HG02759 (cell line): Measurements from ENCODE around the gene NNT.
"Not testable (repeated sequence)": the region's sequence is repeated elsewhere in the genome, so short reads cannot be mapped to it uniquely, and the experiment has no call there.

Experiments used
- ATAC-seq: cut with Tn5 transposase; IDR thresholded peaks from one replicate; pipeline ENCODE4 v1.9.1; 2021; ENCODE audit warnings: mild to moderate bottlenecking, moderate library complexity; ENCODE audit not compliant: unreplicated experiment

NNT gene

DNA sequence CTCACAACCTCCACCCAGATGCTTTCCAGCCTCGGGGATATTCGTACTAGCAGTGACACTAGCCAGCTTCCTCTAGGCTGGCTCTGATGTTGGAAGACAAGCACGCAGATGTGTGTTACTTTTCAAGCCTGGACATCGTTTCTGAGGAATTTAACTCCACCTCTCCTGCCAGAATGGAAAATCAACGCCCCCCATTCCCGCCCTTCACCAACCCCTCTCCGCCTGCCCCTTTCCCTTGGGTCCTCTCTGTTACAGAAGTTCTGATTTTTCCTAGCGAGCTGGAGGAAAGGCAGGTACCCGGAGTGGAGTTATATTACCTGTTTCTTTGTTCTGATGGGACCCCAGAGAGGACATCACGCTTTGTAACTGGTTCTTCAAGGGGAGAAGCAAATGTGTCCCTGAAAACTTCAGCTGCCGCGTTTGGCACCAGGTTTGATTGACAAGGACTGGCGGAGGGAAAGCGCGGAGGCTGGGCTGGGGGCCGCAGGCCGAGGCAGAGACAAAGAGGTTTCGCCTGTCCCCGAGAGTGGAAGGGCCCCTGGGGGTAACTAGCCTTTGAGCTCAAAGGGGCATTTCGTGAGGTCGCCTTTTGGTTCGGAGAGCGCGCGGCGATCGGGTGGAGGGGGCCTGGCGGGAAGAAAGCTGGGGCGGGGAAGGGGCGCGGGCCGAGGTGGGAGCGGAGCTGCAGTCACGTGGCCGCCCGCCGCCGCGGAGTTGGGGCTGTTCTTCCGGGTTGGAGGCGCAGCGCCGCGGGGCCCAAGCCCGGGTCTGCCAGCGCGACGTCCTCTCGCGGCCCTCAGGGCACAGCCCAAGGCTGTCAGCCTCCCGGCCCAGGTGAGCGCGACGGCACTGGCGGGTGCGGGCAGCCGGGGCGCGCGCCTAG lies at the start of gene NNT:
Gene NNT (plus strand): TSS at position 720 of the 883 bp plus-strand sequence. CDS start 6,016 bp downstream, outside the sequence.
- ATAC-seq = peak; percentile 82

DNA sequence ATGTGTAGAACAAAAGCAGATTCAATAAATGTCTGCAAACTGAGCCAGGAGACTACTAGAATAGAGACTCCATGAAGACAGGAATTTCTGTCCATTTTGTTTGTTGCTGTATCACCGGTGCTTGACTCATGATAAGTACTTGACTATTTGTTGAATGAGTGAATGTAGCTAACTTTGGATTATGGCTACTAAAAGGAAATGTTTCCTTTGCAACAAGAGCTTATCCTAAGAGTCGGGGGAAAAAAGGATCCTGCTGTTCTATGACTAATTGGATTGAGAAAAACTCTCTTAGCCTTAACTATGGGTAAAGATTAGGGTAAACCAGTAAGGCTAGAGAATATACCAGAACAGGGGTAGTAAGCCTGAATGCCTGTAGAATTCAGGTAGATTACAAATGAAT lies 49.6 kb upstream of the NNT start:
- no peak for ATAC-seq

DNA sequence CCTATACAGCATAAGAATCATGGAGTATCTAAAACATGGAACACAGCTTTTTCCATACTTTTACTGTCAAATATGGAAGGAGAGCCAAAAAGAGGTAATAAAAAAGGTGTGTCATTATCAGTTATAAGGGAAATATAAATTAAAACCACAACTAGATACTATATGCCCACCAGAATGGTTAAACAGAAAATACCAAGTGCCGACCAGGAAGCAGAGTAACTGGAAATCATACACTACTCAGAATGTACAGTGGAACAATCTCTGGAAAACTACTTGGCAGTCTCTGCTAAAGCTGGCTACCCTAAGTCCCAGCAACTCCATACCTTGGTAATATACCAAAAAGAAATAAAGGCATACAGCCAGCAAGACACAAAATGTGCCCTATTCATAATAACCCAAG lies 48.5 kb upstream of the NNT start:
- no peak for ATAC-seq

DNA sequence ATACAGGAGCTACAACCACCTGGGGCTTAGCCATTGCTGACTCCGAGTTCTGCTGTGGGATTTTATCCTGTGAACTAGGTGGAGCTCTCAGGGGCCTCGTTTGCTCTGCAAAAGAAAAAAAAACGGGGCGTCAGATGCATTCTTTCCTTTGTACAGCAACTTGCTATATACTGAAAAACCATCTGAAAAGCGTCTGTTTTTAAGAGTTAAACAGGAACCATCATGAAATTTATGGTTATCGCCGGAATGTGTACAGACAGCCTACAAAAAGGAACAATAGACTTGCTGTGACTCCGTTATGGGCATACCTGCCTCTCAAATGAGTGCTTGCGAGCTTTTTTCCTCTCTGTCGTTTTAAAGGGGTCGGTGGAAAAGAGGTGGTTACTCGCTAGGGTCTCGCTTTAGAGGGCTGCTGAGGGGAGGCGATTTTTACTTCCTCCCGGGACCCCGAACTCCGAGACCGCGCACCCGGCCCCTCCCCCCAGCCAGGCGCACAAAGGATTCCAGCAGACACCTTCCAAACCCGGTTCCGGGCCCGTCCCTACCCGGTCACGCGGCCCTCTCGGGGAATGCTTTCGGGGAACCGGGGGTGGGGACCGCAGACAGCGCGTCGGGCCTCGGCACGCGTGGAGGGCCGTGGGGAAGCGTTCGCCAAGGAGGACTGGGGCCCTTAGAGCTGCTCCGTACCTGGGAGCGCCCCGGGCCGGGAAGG lies 46.9 kb upstream of the NNT start:
- peak; percentile 25 for ATAC-seq

DNA sequence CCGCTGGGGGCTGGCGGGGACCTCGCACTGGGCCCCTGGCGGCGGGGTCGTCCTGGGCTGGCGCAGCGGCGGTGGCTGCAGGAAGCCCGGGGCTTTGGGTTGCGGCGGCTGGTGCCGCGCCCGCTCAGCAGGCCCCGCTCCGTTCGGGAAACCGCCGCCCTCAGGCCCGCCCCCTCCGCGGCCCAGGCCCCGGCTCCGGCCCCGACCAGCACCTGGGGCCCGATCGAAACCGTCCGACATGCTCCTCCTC lies 46.4 kb upstream of the NNT start:
- peak; percentile 90 for ATAC-seq

DNA sequence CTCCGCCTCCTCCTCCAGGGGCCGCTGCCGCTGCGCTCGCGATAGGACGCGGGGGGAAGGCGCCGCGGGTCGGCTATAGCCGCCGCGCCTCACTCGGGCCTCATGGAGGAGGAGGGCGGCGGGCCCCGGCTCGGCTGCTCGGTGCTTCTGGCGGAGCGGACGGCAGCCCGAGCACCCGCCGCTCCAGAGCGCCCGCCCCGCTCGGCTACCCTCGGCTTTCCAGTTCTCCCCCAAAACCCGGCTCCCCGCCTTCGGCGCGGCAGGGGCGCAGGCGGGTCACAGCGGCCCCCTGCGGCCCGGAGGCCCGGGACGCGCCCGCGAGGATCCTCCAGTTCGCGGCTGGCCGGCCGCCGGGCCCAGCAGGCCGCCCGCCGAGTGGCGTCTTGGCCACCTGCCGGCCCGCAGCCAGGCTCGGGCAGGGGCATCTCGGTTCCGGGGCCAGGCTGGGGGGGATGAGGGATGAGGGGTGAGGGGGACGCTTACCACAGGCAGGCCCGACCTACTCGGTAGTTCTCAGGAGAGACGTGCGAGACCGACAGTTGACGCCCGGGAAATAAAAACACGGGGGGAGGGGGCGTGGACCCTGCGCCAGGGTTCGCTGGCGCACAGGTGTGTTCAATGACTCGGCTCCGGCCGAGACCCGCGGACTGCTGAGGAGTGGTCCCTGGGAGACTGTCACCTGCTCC lies 46.0 kb upstream of the NNT start, which contains the start of gene PAIP1:
Gene PAIP1 (minus strand): TSS at position 221 of the 686 bp plus-strand sequence. CDS start 231 bp downstream, outside the sequence.
- ATAC-seq = peak; percentile 82

DNA sequence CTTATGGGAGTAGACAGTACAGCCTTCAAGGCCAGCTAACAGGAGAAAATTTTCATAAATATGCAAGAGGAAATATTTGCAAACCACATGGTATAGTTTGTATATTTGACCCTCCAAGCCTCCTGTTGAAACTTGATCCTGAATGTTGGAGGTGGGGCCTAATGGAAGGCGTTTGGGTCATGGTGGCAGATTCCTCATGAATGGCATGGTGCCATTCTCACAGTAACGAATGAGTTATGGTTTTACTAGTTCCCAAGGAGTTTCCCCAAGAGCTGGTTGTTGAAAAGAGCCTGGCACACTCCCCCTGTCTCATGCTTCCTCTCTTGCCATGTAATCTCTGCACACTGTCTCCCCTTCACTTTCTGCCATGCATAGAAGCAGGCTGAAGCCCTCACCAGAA lies 42.9 kb upstream of the NNT start:
- ATAC-seq = no peak

DNA sequence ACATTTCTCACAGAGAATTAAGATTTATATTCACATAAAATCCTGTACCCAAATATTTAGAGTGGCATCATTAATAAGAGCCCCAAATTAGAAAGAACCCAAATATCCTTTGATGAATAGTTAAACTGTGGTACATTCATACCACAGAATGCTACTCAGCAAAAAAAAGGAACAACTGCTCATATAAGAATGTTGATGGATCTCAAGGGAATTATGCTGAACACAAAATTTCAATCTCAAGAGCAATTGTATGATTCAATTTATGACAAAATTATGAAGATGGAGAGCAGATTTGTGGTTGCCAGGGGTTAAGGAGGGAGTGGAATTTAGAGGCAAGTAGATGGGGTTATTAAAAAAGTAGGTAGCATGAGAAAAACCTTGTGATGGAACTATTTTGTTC lies 41.6 kb upstream of the NNT start:
- ATAC-seq = no peak

DNA sequence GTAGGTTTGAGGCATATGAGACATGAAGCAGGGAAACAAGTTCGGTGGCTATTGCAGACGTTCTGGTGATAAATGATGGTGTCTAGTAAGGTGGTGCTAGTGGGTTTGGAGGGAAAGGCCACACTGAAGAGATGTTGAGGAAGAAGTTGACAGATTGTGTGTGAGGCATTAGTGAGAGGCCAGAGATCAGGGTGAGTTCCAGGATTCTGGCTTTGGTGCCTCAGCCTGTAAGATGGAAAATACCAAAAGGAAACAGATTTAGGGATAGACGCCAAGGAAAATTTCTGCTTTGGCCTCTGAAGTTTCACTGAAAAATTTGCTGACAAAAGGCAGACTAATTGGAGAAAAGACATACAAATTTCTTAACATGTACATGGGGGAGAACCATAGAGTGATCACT lies 39.7 kb upstream of the NNT start:
- no peak for ATAC-seq

DNA sequence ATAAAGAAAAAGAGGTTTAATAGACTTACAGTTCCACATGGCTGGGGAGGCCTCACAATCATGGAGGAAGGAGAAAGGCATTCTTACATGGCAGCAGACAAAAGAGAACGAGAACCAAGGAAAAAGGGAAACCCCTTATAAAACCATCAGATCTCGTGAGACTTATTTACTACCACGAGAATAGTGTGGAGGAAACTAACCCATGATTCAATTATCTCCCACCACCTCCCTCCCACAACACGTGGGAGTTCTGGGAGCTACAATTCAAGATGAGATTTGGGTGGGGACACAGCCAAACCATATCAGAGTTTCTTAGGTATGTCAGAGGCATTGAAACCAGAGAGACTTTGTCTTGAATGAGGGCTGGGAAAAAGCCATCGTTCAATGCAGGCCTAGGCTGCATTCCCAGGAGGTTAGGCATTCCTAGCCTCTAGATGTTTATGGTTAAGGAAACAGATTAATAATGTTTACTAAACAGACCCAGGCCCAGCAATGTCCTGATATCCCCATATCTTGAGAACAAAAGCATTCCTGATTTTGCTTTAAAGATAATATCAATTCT lies 38.6 kb upstream of the NNT start:
- ATAC-seq = no peak

DNA sequence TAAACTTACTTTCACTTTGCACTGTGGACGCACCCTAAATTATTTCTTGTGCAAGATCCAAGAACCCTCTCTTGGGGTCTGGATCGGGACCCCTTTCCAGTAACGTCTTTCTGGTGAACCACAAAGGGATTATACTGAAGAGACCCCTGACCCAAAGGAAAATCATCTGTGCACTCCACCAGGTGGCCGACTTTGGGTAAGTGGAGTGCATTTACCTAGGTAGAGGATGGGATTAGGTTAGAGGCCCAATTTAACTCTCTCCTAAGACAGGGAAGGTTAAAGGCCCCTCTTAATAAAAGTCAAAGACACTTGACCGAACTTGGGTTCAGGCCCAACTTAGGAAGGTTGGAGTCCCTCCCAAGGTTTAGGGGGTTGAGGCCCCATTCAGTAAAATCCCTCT lies 37.9 kb upstream of the NNT start:
- ATAC-seq = no peak

DNA sequence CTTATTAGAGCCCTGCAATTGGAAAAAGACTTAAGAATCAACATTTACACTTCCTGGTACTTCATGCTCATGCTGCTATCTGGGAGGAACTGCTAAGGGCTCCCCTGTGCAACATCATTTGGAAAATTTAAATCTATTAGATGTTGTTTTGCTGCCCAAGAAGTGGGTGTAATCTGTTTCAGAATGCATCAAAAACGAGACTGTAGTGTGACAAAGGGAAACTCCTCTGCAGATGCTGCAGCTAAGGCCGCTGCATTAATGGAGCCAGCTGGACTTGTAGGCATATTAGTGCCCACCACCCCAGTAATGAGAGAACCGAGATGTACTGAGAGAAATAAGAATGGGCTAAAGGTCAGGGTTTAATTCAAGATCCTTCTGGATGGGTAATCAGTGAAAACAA lies 35.0 kb upstream of the NNT start:
- no peak for ATAC-seq

DNA sequence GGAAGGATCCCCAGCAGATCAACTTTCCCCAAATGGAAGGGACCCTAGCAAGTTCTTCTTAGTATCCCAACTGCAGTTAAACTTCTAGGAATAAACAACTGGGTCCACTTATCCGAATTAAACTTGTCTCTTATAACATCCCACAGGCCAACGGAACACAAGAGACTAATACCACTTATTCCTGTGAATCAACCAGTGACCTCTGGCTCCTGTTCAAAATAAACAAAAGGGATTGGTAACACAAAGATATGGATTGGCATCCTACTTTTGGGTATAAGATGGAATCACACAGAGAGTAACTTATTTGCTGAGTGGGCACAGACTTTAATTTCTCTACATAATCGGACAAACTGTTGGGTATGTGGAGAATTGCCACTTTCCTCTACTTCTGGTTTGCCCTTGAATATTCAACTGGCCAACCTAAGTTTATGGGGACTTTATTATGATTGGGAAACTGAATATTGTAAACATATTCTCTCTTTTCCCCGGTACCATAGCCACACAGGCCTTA lies 33.7 kb upstream of the NNT start:
- ATAC-seq = no peak

DNA sequence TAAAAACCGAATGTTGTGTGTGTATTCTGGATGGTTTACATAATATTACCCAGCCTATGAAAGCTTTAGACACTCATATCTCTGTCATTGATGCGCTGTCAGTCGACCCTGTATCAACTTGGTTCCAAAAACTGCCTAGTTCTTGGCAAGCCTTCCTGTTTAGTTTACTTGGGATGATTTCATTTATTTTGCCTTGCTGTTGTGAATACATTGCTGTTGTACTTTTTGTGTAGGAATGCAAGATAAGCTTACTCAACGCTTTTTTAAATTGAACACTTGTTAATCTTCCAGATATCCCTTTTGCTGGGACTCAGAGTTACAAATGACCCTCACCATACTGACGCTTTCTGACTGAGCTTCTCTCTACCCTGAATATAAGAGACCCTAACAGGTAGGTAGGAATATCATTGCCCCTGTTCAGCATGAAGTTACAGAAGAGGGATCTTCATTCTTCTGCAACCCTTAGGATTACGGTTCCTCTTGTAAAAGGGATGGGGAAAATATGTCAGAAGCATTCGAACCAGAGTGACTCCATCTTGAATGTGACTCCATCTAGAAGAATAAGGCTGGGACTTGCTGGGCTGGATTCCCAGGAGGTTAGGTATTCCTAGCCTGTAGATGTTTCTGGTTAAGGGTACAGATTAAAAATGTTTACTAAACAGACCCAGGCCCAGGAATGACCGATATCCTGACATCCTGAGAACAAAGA lies 32.4 kb upstream of the NNT start:
- no peak for ATAC-seq

DNA sequence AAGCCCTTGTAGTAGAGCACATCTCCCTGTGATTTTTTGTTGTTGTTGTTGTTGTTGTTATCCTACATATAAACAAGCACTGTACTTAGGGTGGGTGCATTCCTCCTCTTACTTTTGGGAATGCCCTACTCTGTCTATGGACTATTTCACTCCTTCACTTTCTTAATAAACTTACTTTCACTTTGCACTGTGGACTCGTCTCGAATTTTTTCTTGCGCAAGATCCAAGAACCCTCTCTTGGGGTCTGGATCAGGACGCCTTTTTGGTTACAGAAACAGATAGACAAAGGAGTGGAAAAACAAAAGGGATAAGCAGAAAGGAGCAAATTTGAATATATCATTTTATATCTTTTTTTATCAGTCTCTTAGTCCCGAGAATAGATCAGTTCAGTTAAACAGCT lies 31.7 kb upstream of the NNT start:
- no peak for ATAC-seq

DNA sequence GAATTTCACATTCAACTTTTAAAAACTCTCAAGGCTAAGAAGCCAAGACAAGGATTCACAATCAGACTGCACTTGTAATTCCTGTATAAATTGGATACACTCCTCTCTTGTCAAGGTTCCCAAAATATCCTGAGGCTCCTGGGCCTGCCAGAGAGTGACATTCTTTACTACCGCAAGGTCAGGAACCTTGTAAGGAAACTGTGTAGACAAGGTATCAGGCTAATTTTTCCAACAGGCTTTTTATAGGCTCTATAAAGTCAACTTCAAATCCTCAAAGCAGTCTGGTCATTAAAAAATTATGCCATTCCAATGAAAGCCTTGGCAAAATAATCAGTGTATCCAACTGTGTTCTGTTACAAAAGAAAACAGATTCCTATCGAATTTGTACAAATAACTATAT lies 30.6 kb upstream of the NNT start:
- ATAC-seq = no peak

DNA sequence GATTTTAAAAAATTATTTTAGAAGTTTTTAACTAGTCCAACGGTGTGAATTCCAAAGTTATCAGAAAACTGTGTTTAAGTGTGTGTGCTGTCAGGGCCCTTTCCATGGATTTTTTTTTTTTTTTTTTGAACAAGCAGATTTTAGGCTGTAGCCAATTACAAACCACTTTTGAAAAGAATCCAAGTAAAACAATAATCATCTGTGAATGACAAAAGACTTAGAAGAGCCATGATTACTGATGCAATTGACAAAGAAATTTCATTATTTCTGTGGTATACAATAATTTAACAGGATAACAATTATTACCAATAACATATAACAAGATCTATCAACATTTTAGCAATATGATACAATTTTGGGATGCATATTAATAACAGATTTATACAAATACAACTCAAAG lies 29.9 kb upstream of the NNT start:
- no peak for ATAC-seq

DNA sequence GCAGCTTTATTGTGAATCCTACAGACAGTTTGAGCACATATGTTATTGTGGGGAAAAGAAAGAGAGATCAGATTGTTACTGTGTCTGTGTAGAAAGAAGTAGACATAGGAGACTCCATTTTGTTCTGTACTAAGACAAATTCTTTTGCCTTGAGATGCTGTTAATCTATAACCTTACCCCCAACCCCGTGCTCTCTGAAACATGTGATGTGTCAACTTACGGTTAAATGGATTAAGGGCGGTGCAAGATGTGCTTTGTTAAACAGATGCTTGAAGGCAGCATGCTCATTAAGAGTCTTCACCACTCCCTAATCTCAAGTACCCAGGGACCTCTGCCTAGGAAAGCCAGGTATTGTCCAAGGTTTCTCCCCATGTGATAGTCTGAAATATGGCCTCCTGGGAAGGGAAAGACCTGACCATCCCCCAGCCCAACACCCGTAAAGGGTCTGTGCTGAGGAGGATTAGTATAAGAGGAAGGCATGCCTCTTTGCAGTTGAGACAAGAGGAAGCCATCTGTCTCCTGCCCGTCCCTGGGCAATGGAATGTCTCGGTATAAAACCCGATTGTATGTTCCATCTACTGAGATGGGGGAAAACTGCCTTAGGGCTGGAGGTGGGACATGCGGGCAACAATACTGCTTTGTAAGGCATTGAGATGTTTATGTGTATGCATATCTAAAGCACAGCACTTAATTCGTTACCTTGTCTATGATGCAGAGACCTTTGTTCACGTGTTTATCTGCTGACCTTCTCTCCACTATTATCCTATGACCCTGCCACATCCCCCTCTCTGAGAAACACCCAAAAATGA lies 22.4 kb upstream of the NNT start:
- not testable (repeated sequence) for ATAC-seq

DNA sequence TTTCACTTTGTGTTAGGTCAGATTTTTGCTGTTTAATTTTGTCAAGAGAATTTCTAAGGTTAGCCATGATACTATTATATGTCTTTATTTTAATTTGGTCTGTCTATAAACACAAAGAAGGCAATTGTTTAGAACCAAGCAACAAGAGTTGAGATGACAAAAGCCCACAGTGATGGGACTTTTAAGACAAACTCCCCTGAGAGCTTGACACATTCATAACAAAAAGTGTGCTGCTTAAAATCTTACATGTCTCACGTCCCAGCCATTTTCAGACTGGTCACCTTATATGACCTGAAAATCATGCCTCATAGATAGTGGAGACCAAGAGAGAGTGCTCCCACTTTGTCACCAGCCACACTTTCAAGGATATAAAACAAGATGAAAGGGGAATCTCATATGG lies 21.6 kb upstream of the NNT start:
- ATAC-seq = no peak
